SU-DHL-6 (cell line): ENCODE results near the gene KLHL29.

Experiments used
- CTCF ChIP-seq: fragments of 200-600 bp; sonication (generic); IDR thresholded peaks from one replicate; pipeline ENCODE4 v1.5.1; 2017; ENCODE audit warnings: antibody characterized with exemption, mild to moderate bottlenecking, low read length, moderate library complexity; ENCODE audit not compliant: insufficient read depth, poor library complexity, severe bottlenecking
- EZH2phosphoT487 ChIP-seq: fragments of 200-600 bp; sonication (generic), shearing (Covaris generic); conservative IDR thresholded peaks from 2 replicates; pipeline ENCODE4 v1.6.1; 2018; ENCODE audit warnings: mild to moderate bottlenecking, antibody characterized with exemption, low read length, moderate library complexity, mixed read lengths

GRCh38 chr2:23631389-23631788 is 246.4 kb downstream of the KLHL29 start:
- TF ChIP-seq CTCF, result no peak
- no peak for TF ChIP-seq EZH2phosphoT487
